HL-60 (cell line): ENCODE data around the gene PKP4.

Experiments used
- DNase-seq, 2 experiments: peaks; one replicate each; pipeline ENCODE4 v3.0.0-alpha.2; 2010 to 2020; ENCODE audit warnings: low read depth in 1 of 2, low spot score in 1 of 2
- H3K27ac ChIP-seq: fragments of 250-450 bp; sonication (Bioruptor Pico); replicated peaks from 2 replicates; pipeline ENCODE4 v1.5.1; 2020; ENCODE audit warnings: mild to moderate bottlenecking, moderate library complexity
- H3K27me3 ChIP-seq: fragments of 250-450 bp; sonication (Bioruptor Pico); 2 replicates; pipeline ENCODE4 v1.5.1; 2021; ENCODE audit warnings: mild to moderate bottlenecking, moderate library complexity; ENCODE audit not compliant: insufficient read depth, poor library complexity, severe bottlenecking
- H3K4me3 ChIP-seq: replicated peaks from 2 replicates; pipeline ENCODE4 v1.5.1; 2011; ENCODE audit warnings: mild to moderate bottlenecking, control low read depth, low read length; ENCODE audit not compliant: insufficient read depth
- CTCF ChIP-seq: IDR thresholded peaks from one replicate; pipeline ENCODE4 v1.5.1; 2011; ENCODE audit warnings: low read length, control low read depth, inconsistent platforms; ENCODE audit not compliant: insufficient read depth
- GABPA ChIP-seq: IDR thresholded peaks from 2 replicates; pipeline ENCODE4 v1.6.1; 2012; ENCODE audit warnings: low read depth
- POLR2AphosphoS5 ChIP-seq: IDR thresholded peaks from 2 replicates; pipeline ENCODE4 v1.6.1; 2012; ENCODE audit warnings: low read depth
- REST ChIP-seq: IDR thresholded peaks from 2 replicates; pipeline ENCODE4 v1.6.1; 2012; ENCODE audit warnings: low read depth; ENCODE audit not compliant: insufficient replicate concordance
- SPI1 ChIP-seq: IDR thresholded peaks from 2 replicates; pipeline ENCODE4 v1.6.1; 2012; ENCODE audit warnings: low read depth, mild to moderate bottlenecking, borderline replicate concordance

Gene PKP4

GRCh38 chr2:158498749-158499136 is 42.0 kb downstream of the PKP4 start:
- no peak for DNase-seq
- Histone ChIP-seq H3K4me3 (no peak overlapping the region), H3K27me3 (no peaks in the 10 kb centered on the region), H3K27ac (no peak overlapping the region)
- TF ChIP-seq GABPA (no peak), CTCF (no peak), POLR2AphosphoS5 (no peak), REST (no peak), SPI1 (no peak)

- H3K27ac ChIP-seq: no peak overlapping the region
- DNase-seq: no peak
- no peaks in the 10 kb centered on the region for H3K27me3 ChIP-seq
- no peak overlapping the region for H3K4me3 ChIP-seq
- no peak for TF ChIP-seq SPI1
- TF ChIP-seq REST: no peak
- no peak for TF ChIP-seq CTCF
- TF ChIP-seq POLR2AphosphoS5: no peak
- no peak for TF ChIP-seq GABPA
These were observed 42.6 kb downstream of the PKP4 start for GRCh38 chr2:158499383-158499782.

GRCh38 chr2:158500333-158500732 is 43.6 kb downstream of the PKP4 start:
- no peaks in the 10 kb centered on the region for H3K27me3 ChIP-seq
- no peak for DNase-seq
- no peak overlapping the region for H3K4me3 ChIP-seq
- no peak overlapping the region for H3K27ac ChIP-seq
- TF ChIP-seq SPI1 (no peak), REST (no peak), CTCF (no peak), GABPA (no peak), POLR2AphosphoS5 (no peak)
